Gastrocnemius medialis (tissue), 4 donors: ENCODE results near the gene PARD6A. TPM values are rescaled to one million over a fixed set of nuclear protein-coding genes. Genes with fewer than 3 reads are reported as not detected.

Experiments used
- ATAC-seq, 2 donors: fragments of 150-250 bp; one replicate each; pipeline ENCODE4 v1.9.1; 2016
- DNase-seq, 2 donors: peaks; one replicate each; pipeline ENCODE4 v3.0.0-alpha.2; 2019
- H3K27ac ChIP-seq, 4 donors: fragments of 200-600 bp; sonication (generic); 1 replicate in 1 of 4; 2 replicates in 3 of 4; pipeline ENCODE4 v1.5.1; 2016 to 2018; ENCODE audit warnings: mild to moderate bottlenecking in 2 of 4, moderate library complexity in 1 of 4
- H3K27me3 ChIP-seq, 3 donors: fragments of 200-600 bp; sonication (generic) in 2 of 3; 1 replicate in 1 of 3; 2 replicates in 2 of 3; pipeline versions ENCODE4 v1.5.1 to v1.6.0; 2016 to 2019; ENCODE audit warnings: mild to moderate bottlenecking in 1 of 3, moderate library complexity in 1 of 3
- H3K36me3 ChIP-seq, 2 donors: fragments of 200-600 bp; sonication (generic) in 1 of 2; one replicate each; pipeline ENCODE4 v1.5.1; 2017 to 2018
- H3K4me1 ChIP-seq, 2 donors: fragments of 200-600 bp; sonication (generic) in 1 of 2; one replicate each; pipeline ENCODE4 v1.5.1; 2016 to 2017; ENCODE audit warnings: mild to moderate bottlenecking in 2 of 2
- H3K4me3 ChIP-seq, 4 donors: fragments of 200-600 bp; sonication (generic) in 3 of 4; 1 replicate in 1 of 4; 2 replicates in 3 of 4; pipeline ENCODE4 v1.5.1; 2016 to 2019; ENCODE audit warnings: mild to moderate bottlenecking in 2 of 4
- H3K9me3 ChIP-seq, 3 donors: fragments of 200-600 bp; sonication (generic) in 2 of 3; 1 replicate in 1 of 3; 2 replicates in 2 of 3; pipeline ENCODE4 v1.5.1; 2016 to 2019
- CTCF ChIP-seq, 5 experiments: fragments of 450-650 bp in 3 of 5; fragments of 200-600 bp in 2 of 5; sonication (generic) in 2 of 5; IDR thresholded peaks in 4 of 5; conservative IDR thresholded peaks in 1 of 5; 1 replicate in 4 of 5; 2 replicates in 1 of 5; pipeline ENCODE4 v1.5.1; 2016 to 2019; ENCODE audit warnings: antibody characterized with exemption in 5 of 5, mild to moderate bottlenecking in 3 of 5, moderate library complexity in 3 of 5
- POLR2A ChIP-seq, 2 donors: fragments of 450-650 bp; IDR thresholded peaks; one replicate each; pipeline ENCODE4 v1.6.1; 2017; ENCODE audit warnings: antibody characterized with exemption in 2 of 2, mild to moderate bottlenecking in 2 of 2, moderate library complexity in 2 of 2
- in situ Hi-C, 4 donors: fragments of 200-750 bp; cut with MboI; loops; one replicate each; pipeline versions ENCODE4 v1.15.0 to v1.8.0; 2017; ENCODE audit warnings: low sequenced_read_pairs in 4 of 4
- intact Hi-C: fragments of 100-400 bp; cut with DNase I; formaldehyde crosslinking; loops from one replicate; pipeline ENCODE4 v1.15.1; 2023; ENCODE audit warnings: low total_unique reads
- total RNA-seq, 4 donors: library from RNA; depleted of rRNA; stranded (reverse); fragments of >200 nt; gene quantifications; one replicate each; pipeline versions ENCODE4 v1.1.0 to v1.2.3, GENCODE V29; 2016

Gene PARD6A
- total RNA-seq, 4 donors from 2014 or later = 2.7 to 17.3 (median 12.5) TPM

- no peaks in the 10 kb centered on the region for H3K9me3 ChIP-seq
- TF ChIP-seq POLR2A (IDR thresholded peaks at IDR 0.05) = no peak
- no peak for TF ChIP-seq CTCF (IDR thresholded peaks at IDR 0.05 in 4 of 5, conservative IDR thresholded peaks at IDR 0.05 in 1 of 5)
- no peak for ATAC-seq
- intact Hi-C loops (loop anchor here (10.0 kb wide), 1 partner anchor 248 kb away; no protein-coding TSS in a partner anchor), in situ Hi-C loops (loop anchor here in 1 of 4 donors (25.0 kb wide), 1 partner anchor 361 kb away; no protein-coding TSS in a partner anchor)
- no peaks in the 10 kb centered on the region for H3K36me3 ChIP-seq
- H3K27ac ChIP-seq = no peak overlapping the region
- H3K27me3 ChIP-seq = no peaks in the 10 kb centered on the region
- peaks cover 10 to 23% of the 10 kb centered on the region in 2 donors for H3K4me1 ChIP-seq
- no peak overlapping the region for H3K4me3 ChIP-seq
- DNase-seq = no peak
Observed at GRCh38 chr16:67676516-67676915, 15.8 kb downstream of the PARD6A start.

GRCh38 chr16:67676939-67677338, 16.2 kb downstream of the PARD6A start:
- ATAC-seq = no peak
- intact Hi-C loops = loop anchor here (10.0 kb wide), 1 partner anchor 248 kb away; no protein-coding TSS in a partner anchor
- Histone ChIP-seq H3K9me3 (no peaks in the 10 kb centered on the region), H3K4me1 (peaks cover 10 to 23% of the 10 kb centered on the region in 2 donors), H3K36me3 (no peaks in the 10 kb centered on the region), H3K27ac (no peak overlapping the region), H3K4me3 (no peak overlapping the region), H3K27me3 (no peaks in the 10 kb centered on the region)
- in situ Hi-C loops = loop anchor here in 1 of 4 donors (25.0 kb wide), 1 partner anchor 360 kb away; no protein-coding TSS in a partner anchor
- no peak for TF ChIP-seq CTCF (IDR thresholded peaks at IDR 0.05 in 4 of 5, conservative IDR thresholded peaks at IDR 0.05 in 1 of 5)
- TF ChIP-seq POLR2A (IDR thresholded peaks at IDR 0.05) = no peak
- DNase-seq = no peak

- DNase-seq (no peak), ATAC-seq (no peak)
- TF ChIP-seq CTCF (IDR thresholded peaks at IDR 0.05 in 4 of 5, conservative IDR thresholded peaks at IDR 0.05 in 1 of 5) (no peak), POLR2A (IDR thresholded peaks at IDR 0.05) (no peak)
- Histone ChIP-seq H3K27me3 (no peaks in the 10 kb centered on the region), H3K27ac (no peak overlapping the region), H3K4me3 (no peak overlapping the region), H3K4me1 (peaks cover 9 to 23% of the 10 kb centered on the region in 2 donors), H3K36me3 (no peaks in the 10 kb centered on the region), H3K9me3 (no peaks in the 10 kb centered on the region)
- in situ Hi-C loops (loop anchor here in 1 of 4 donors (25.0 kb wide), 1 partner anchor 360 kb away; no protein-coding TSS in a partner anchor), intact Hi-C loops (loop anchor here (10.0 kb wide), 1 partner anchor 247 kb away; no protein-coding TSS in a partner anchor)
Observed at GRCh38 chr16:67677712-67678111, 17.0 kb downstream of the PARD6A start.

- H3K27ac ChIP-seq = no peak overlapping the region
- H3K4me1 ChIP-seq = peaks cover 1 to 20% of the 10 kb centered on the region in 2 donors
- no peaks in the 10 kb centered on the region for H3K27me3 ChIP-seq
- TF ChIP-seq CTCF (IDR thresholded peaks at IDR 0.05 in 4 of 5, conservative IDR thresholded peaks at IDR 0.05 in 1 of 5) = no peak
- no peaks in the 10 kb centered on the region for H3K36me3 ChIP-seq
- no peaks in the 10 kb centered on the region for H3K9me3 ChIP-seq
- in situ Hi-C loops (loop anchor here in 1 of 4 donors (25.0 kb wide), 1 partner anchor 359 kb away; no protein-coding TSS in a partner anchor), intact Hi-C loops (loop anchor here (10.0 kb wide), 1 partner anchor 246 kb away; no protein-coding TSS in a partner anchor)
- DNase-seq (no peak), ATAC-seq (no peak)
- H3K4me3 ChIP-seq = no peak overlapping the region
Observed at GRCh38 chr16:67678354-67679023, 17.7 kb downstream of the PARD6A start.
